CD14-positive monocyte (primary cell): ENCODE measurements around the gene DBX1. TPM values are rescaled to one million over a fixed set of nuclear protein-coding genes. Genes with fewer than 3 reads are reported as not detected.
A peak's percentile ranks its signal among the peaks of the same experiment; 100 is the strongest.
"Not testable (repeated sequence)": the region's sequence is repeated elsewhere in the genome, so short reads cannot be mapped to it uniquely, and the experiment has no call there.

ENCODE experiments used
- DNase-seq, 3 donors: peaks; one replicate each; pipeline ENCODE4 v3.0.0-alpha.2; 2011 to 2022
- H2AFZ ChIP-seq: 2 replicates; pipeline ENCODE4 v1.6.0; 2012; ENCODE audit warnings: mild to moderate bottlenecking, low read depth, low read length, inconsistent platforms; ENCODE audit not compliant: insufficient read depth, poor library complexity, severe bottlenecking
- H3K27ac ChIP-seq, 2 donors: 1 replicate in 1 of 2; 2 replicates in 1 of 2; pipeline ENCODE4 v1.5.1; 2012 to 2013; ENCODE audit warnings: low read length in 2 of 2, control low read depth in 1 of 2, inconsistent platforms in 1 of 2, low read depth in 1 of 2, mild to moderate bottlenecking in 1 of 2
- H3K27me3 ChIP-seq, 2 donors: one replicate each; pipeline versions ENCODE4 v1.6.0 to v1.6.1; 2011 to 2013; ENCODE audit warnings: low read length in 2 of 2; ENCODE audit not compliant: control insufficient read depth in 2 of 2, insufficient read depth in 2 of 2
- H3K36me3 ChIP-seq, 2 donors: replicated peaks in 1 of 2; 1 replicate in 1 of 2; 2 replicates in 1 of 2; pipeline versions ENCODE4 v1.5.1 to v1.6.1; 2012 to 2013; ENCODE audit warnings: low read length in 2 of 2, control low read depth in 1 of 2, inconsistent platforms in 1 of 2, mild to moderate bottlenecking in 1 of 2; ENCODE audit not compliant: insufficient read depth in 2 of 2, control insufficient read depth in 1 of 2
- H3K4me1 ChIP-seq, 2 donors: 1 replicate in 1 of 2; 2 replicates in 1 of 2; pipeline versions ENCODE4 v1.5.1 to v1.6.1; 2012 to 2013; ENCODE audit warnings: low read length in 2 of 2, control low read depth in 1 of 2, inconsistent platforms in 1 of 2, mild to moderate bottlenecking in 1 of 2, moderate library complexity in 1 of 2; ENCODE audit not compliant: insufficient read depth in 2 of 2, control insufficient read depth in 1 of 2
- H3K4me2 ChIP-seq: replicated peaks from 2 replicates; pipeline ENCODE3; 2012; ENCODE audit warnings: low read length, moderate library complexity, mild to moderate bottlenecking; ENCODE audit not compliant: poor library complexity, severe bottlenecking; ENCODE audit errors: extremely low read depth
- H3K4me3 ChIP-seq, 3 experiments: fragments of 200-600 bp in 1 of 3; sonication (generic) in 1 of 3; replicated peaks in 1 of 3; 1 replicate in 2 of 3; 2 replicates in 1 of 3; pipeline ENCODE4 v1.5.1; 2011 to 2013; ENCODE audit warnings: low read length in 3 of 3, mild to moderate bottlenecking in 3 of 3, control low read depth in 2 of 3, low read depth in 2 of 3, inconsistent platforms in 1 of 3, moderate library complexity in 1 of 3
- H3K79me2 ChIP-seq: 2 replicates; pipeline ENCODE4 v1.6.0; 2012; ENCODE audit warnings: mild to moderate bottlenecking, control low read depth, inconsistent platforms, low read length, moderate library complexity; ENCODE audit not compliant: insufficient read depth
- H3K9ac ChIP-seq: 2 replicates; pipeline ENCODE4 v1.6.0; 2017; ENCODE audit warnings: low read length, mild to moderate bottlenecking; ENCODE audit not compliant: insufficient read depth, poor library complexity, severe bottlenecking
- H3K9me3 ChIP-seq, 2 donors: replicated peaks in 1 of 2; 1 replicate in 1 of 2; 2 replicates in 1 of 2; pipeline versions ENCODE4 v1.5.1 to v1.6.1; 2012 to 2013; ENCODE audit warnings: low read length in 2 of 2, control low read depth in 1 of 2; ENCODE audit not compliant: control insufficient read depth in 1 of 2, insufficient read depth in 1 of 2
- H4K20me1 ChIP-seq: 2 replicates; pipeline ENCODE4 v1.6.0; 2012; ENCODE audit warnings: mild to moderate bottlenecking, low read length, control low read depth, moderate library complexity; ENCODE audit not compliant: insufficient read depth
- H3K27ac Mint-ChIP-seq, 7 donors: one replicate each; pipeline ENCODE4 v1.8.0; 2020; ENCODE audit warnings: mild to moderate bottlenecking in 7 of 7, mixed read lengths in 7 of 7, moderate library complexity in 6 of 7, inconsistent platforms in 2 of 7
- H3K27me3 Mint-ChIP-seq, 3 donors: one replicate each; pipeline ENCODE4 v1.8.0; 2021 to 2022; ENCODE audit warnings: low read depth in 3 of 3, mild to moderate bottlenecking in 3 of 3, mixed read lengths in 3 of 3, moderate library complexity in 3 of 3, inconsistent platforms in 1 of 3
- H3K36me3 Mint-ChIP-seq, 2 donors: one replicate each; pipeline ENCODE4 v1.8.0; 2020; ENCODE audit warnings: mixed read lengths in 2 of 2, inconsistent platforms in 1 of 2, mild to moderate bottlenecking in 1 of 2
- H3K4me1 Mint-ChIP-seq: one replicate; pipeline ENCODE4 v1.8.0; 2020; ENCODE audit warnings: mild to moderate bottlenecking, mixed read lengths
- H3K4me3 Mint-ChIP-seq, 2 donors: one replicate each; pipeline ENCODE4 v1.8.0; 2020; ENCODE audit warnings: mild to moderate bottlenecking in 2 of 2, mixed read lengths in 2 of 2, moderate library complexity in 1 of 2
- H3K9me3 Mint-ChIP-seq, 7 donors: one replicate each; pipeline ENCODE4 v1.8.0; 2020 to 2022; ENCODE audit warnings: mixed read lengths in 7 of 7, mild to moderate bottlenecking in 6 of 7, moderate library complexity in 6 of 7, inconsistent platforms in 2 of 7
- WGBS: methylation state at CpG from one replicate; pipeline ENCODE4 v1.1.5; 2013; ENCODE audit warnings: missing lambda C conversion rate; ENCODE audit not compliant: insufficient coverage; 5-methylcytosine and 5-hydroxymethylcytosine counted together
- intact Hi-C, 2 donors: fragments of 100-400 bp; cut with micrococcal nuclease; formaldehyde crosslinking; loops; one replicate each; pipeline versions ENCODE4 v1.15.0 to v1.15.1; 2023
- polyA plus RNA-seq, 3 donors: library from polyadenylated mRNA; depleted of rRNA in 1 of 3; unstranded in 2 of 3; stranded (reverse) in 1 of 3; fragments of 300-500 nt in 2 of 3; fragments of >200 nt in 1 of 3; fragmentation: Illumina TruSeq in 2 of 3; gene quantifications; 1 replicate in 2 of 3; 2 replicates in 1 of 3; pipeline ENCODE4 v1.2.3, GENCODE V29; 2012 to 2021
- TF ChIP-seq, protein P1 (sequence below): fragments of 200-600 bp; IDR thresholded peaks from one replicate; pipeline ENCODE4 v1.8.0; 2022; ENCODE audit warnings: antibody characterized with exemption, mild to moderate bottlenecking

The DBX1 gene
- polyA plus RNA-seq, 3 donors = not detected

DNA sequence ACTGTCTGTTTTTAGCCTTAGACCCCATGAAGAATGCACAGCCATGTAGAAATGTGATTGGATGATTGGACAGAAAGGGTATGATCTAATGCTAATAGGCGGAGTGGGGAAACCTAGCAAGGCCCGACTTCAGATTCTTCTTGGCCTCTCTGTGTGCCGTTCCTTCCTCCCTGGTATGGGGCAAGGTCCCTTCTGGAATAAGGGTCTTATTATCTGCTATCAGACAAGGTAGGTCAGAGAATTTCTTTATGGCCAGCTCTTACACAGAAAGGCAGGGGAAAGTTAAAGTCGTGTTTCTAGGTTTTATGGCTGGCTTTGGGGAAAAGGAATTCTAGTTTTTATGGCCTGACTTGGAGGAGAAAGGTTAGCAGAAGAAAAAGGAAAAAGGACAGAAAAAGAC, 30.6 kb downstream of the DBX1 start:
- Histone ChIP-seq H4K20me1 (no peaks in the 10 kb centered on the region), H3K27ac (no peak overlapping the region), H3K27me3 (peaks cover 0 to 24% of the 10 kb centered on the region in 2 donors), H3K79me2 (no peaks in the 10 kb centered on the region), H3K4me2 (no peak overlapping the region), H2AFZ (no peak overlapping the region), H3K36me3 (no peaks in the 10 kb centered on the region), H3K4me1 (peaks cover 8 to 9% of the 10 kb centered on the region in 2 donors), H3K4me3 (no peak overlapping the region), H3K9ac (no peak overlapping the region), H3K9me3 (no peaks in the 10 kb centered on the region)
- H3K9me3 Mint-ChIP-seq = peaks cover 0 to 8% (median 0%) of the 10 kb centered on the region in 7 donors
- H3K27ac Mint-ChIP-seq = no peak overlapping the region
- no peak for DNase-seq
- peaks cover 12% of the 10 kb centered on the region for H3K4me1 Mint-ChIP-seq
- intact Hi-C loops = loop anchor here (5.0 to 10.0 kb wide), 2 partner anchors 175 to 177 kb away; no protein-coding TSS in a partner anchor
- H3K36me3 Mint-ChIP-seq = no peaks in the 10 kb centered on the region
- WGBS = 97% methylated on average over 3 of the region's 4 CpGs
- TF ChIP-seq, protein P1, sequence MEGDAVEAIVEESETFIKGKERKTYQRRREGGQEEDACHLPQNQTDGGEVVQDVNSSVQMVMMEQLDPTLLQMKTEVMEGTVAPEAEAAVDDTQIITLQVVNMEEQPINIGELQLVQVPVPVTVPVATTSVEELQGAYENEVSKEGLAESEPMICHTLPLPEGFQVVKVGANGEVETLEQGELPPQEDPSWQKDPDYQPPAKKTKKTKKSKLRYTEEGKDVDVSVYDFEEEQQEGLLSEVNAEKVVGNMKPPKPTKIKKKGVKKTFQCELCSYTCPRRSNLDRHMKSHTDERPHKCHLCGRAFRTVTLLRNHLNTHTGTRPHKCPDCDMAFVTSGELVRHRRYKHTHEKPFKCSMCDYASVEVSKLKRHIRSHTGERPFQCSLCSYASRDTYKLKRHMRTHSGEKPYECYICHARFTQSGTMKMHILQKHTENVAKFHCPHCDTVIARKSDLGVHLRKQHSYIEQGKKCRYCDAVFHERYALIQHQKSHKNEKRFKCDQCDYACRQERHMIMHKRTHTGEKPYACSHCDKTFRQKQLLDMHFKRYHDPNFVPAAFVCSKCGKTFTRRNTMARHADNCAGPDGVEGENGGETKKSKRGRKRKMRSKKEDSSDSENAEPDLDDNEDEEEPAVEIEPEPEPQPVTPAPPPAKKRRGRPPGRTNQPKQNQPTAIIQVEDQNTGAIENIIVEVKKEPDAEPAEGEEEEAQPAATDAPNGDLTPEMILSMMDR = no peak
- no peak overlapping the region for H3K4me3 Mint-ChIP-seq
- peaks cover 27 to 30% (median 27%) of the 10 kb centered on the region in 3 donors for H3K27me3 Mint-ChIP-seq

DNA sequence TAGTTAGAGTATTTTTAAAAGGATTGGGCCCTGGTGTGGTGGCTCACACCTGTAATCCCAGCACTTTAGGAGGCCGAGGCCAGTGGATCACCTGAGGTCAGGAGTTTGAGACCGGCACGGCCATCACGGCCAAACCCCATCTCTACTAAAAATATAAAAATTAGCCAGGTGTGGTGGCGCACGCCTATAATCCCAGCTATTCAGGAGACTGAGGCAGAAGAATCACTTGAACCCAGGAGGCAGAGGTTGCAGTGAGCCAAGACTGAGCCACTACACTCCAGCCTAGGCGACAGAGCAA, 31.8 kb downstream of the DBX1 start:
- peaks cover 27 to 29% (median 27%) of the 10 kb centered on the region in 3 donors for H3K27me3 Mint-ChIP-seq
- intact Hi-C loops, H3K4me2 ChIP-seq, H3K4me3 Mint-ChIP-seq, H3K9ac ChIP-seq, H2AFZ ChIP-seq, H4K20me1 ChIP-seq, H3K36me3 Mint-ChIP-seq, H3K4me1 ChIP-seq, H3K4me3 ChIP-seq, H3K9me3 ChIP-seq, H3K79me2 ChIP-seq, H3K27ac ChIP-seq, H3K27ac Mint-ChIP-seq, H3K9me3 Mint-ChIP-seq, H3K36me3 ChIP-seq, DNase-seq: not testable (repeated sequence)
- TF ChIP-seq, protein P1 = peak; percentile 13
- H3K27me3 ChIP-seq = peaks cover 0 to 20% of the 10 kb centered on the region in 2 donors
- WGBS = no CpG with 5 or more reads among the region's 7 CpGs
- peaks cover 12% of the 10 kb centered on the region for H3K4me1 Mint-ChIP-seq
